Left kidney (tissue), 2 donors: Measurements from ENCODE around the gene KRT72. TPM values are rescaled to one million over a fixed set of nuclear protein-coding genes. Genes with fewer than 3 reads are reported as not detected.
A peak's percentile ranks its signal among the peaks of the same experiment; 100 is the strongest.
"Not testable (repeated sequence)": the region's sequence is repeated elsewhere in the genome, so short reads cannot be mapped to it uniquely, and the experiment has no call there.

Experiments
- DNase-seq: peaks from one replicate; pipeline ENCODE4 v3.0.0-alpha.2; 2013
- polyA plus RNA-seq: library from polyadenylated mRNA; unstranded; fragments of 120-200 nt; gene quantifications from one replicate; pipeline ENCODE4 v1.2.1, GENCODE V29; 2013; ENCODE audit not compliant: insufficient read length

KRT72 gene
- polyA plus RNA-seq, 1 donor, result not detected

GRCh38 chr12:52606581-52607218, 5.4 kb upstream of the KRT72 start:
- DNase-seq, result no peak

DNA sequence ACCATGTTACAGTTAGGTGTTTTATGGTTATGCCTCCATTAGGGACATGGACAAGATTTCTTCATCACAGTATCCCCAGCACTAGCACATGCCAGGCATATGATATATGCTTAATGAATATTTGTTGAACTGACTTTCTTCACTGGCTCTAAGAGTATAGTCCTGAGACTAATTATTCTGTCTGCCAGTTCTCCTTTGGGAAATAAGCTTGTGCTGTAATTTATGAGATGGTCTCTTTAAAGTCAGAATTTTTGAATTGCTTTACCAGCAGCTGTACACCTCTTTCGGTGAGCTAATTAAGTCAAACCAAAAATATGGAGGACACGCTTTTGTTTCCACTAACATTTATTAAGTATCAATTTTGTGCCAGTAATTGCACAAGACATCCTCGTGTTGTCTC, 4.8 kb upstream of the KRT72 start:
- DNase-seq, result no peak

DNA sequence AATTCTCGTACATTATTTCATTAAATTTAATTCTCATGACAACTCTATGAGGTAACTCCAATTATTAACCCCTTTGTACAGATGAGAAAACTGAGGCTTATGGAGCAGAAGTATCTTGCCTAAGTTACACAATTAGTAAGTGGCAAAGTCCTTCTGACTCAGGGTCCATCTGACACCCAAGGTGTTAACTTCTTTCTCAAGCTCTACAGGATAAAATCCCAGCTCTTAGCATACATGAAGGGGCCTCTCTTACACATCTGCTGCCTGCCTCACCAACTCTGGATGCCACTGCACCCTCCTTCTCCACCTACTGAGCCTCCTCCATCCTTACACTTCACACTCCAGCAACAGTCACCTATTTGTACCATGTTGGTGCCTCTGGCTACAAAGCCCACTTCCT, 4.3 kb upstream of the KRT72 start:
- no peak for DNase-seq

DNA sequence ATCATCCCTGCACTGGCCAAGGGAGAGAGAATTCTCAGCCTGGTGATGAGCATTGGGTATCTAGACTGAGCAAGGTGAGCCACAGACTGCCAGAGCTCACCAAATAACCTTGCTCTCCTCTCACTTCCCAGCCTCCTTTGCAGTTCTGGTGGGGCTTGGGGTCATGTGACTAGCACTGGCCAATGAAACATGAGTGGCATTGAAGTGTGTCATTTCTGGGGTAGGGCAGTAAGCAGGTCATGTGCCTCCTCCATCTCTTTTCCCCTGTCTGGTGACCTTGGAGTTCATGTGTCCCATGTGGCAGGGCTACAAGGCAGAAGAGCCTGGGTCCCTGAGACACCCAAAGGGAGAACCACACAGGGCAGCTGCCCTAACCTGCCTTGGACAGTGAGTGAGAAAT, 3.6 kb upstream of the KRT72 start:
- DNase-seq, result no peak

GRCh38 chr12:52603314-52603713, 2.1 kb upstream of the KRT72 start:
- DNase-seq, result no peak

- DNase-seq, result no peak
Observed at GRCh38 chr12:52602552-52602951, 1.3 kb upstream of the KRT72 start.

DNA sequence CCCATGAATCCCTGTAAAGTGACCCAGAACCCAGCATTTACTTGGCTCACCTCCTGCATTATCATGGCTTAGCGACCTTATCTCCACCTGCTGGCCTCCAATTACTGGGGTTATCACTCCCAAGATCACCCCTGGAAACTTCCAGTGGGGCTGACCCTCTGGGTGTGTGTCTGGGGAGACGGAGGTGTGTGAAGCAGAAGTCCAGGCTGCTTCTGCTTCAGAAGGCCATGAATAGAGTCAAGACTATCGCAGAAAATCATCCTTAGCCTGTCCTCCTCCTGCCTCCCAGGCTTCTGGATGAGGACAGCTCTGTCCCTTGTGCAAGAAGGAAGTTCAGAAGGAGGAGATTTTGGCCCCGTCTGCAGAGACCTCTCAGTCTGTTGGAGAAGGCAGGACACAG, 408 bp upstream of the KRT72 start:
- no peak for DNase-seq

DNA sequence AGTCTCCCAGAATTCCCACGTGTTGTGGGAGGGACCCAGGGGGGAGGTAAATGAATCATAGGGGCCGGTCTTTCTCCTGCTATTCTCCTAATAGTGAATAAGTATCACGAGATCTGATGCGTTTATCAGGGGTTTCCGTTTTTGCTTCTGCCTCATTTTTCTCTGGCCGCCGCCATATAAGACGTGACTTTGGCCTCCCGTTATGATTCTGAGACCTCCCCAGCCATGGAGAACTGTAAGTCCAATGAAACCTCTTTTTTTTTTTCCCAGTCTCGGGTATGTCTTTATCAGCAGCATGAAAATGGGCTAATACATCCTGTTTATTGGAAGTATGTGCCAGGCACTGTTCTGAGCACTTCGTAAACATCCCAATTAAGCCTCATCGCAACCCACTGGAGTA, 788 bp downstream of the KRT72 start:
- no peak for DNase-seq

- DNase-seq, result no peak
Observed at GRCh38 chr12:52600071-52600470, 1.2 kb downstream of the KRT72 start.

DNA sequence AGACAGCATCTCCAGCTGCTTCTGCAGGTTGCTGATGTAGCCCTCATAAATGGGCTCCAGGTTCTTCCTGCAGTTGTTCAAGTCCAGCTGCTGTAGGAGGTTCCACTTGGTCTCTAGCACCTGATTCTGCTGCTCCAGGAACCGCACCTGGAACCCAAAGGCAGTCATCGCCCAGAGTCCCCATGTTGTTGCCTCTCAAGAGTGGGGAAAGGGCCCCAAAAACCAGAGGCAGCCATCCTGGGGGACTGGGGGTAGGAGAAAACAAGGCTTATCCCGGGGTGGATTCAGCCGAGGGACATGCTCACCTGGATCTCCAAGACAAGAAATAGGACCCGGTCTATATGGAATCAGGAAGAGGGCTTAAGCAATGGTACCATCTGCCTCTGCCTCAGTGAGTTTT, 2.3 kb downstream of the KRT72 start:
- DNase-seq, result no peak

GRCh38 chr12:52594237-52594636, 7.0 kb downstream of the KRT72 start:
- DNase-seq, result not testable (repeated sequence)

DNA sequence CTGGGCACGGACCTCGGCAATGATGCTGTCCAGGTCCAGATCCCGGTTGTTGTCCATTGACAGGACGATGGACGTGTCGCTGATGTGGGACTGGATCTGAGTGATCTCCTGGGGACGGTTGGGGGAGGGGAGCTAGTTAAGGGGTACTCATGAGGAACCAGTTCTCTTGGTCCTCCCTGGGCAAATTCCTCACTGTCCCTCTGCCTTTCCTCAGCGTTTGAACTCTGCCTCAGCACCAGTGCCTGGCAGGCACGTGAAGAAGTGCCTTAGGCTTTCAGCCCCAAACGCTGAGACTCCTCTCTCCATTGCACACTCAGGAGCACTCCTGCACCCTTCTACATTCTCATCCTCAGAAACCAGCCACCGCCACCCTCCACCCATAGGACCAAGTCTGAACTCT, 9.7 kb downstream of the KRT72 start:
- no peak for DNase-seq

DNA sequence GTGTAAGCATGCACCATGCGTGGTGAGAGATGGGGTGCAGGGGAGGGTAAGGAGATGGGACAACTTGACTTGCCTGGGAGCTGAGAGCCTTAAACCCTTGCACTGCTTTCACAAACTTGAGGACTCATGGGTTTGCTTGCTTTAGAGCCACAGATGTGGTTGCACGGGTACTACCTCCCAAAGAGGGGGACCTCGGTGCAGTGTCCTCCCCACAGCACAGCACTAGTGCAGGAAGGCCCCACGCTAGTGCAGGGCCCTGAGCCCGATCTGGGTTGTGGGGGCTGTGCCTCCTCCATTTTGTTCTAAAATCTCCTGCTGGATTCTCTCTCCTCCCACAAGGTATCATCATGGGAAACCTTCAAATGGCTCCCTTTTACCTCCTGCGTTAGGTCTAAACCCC, 11.2 kb downstream of the KRT72 start:
- DNase-seq, result no peak

- DNase-seq, result no peak
Observed at GRCh38 chr12:52587563-52587962, 13.7 kb downstream of the KRT72 start.

DNA sequence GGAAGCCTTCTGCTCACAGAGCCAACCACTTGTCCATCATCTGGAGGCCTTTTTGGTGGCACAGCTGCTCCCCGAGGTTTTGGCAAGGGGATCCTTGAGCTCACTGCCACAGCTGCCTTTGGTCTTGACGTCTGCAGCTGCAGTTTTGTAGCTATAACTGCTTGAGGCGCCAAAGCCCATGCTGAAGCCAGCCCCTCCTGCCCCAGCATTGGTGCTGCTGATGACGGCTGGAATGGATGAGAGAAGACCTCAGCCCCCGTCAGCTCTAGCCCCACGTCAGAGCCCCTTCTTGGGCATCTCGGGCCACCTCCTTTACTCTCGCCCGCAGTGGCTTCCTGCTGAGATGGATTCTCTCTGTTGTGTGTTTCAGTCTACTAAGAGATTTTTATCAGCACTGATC, 15.3 kb downstream of the KRT72 start:
- no peak for DNase-seq

- DNase-seq, result no peak
Observed at GRCh38 chr12:52585066-52585465, 16.2 kb downstream of the KRT72 start.

- DNase-seq, result no peak
Observed at GRCh38 chr12:52584156-52584682, 17.0 kb downstream of the KRT72 start.

DNA sequence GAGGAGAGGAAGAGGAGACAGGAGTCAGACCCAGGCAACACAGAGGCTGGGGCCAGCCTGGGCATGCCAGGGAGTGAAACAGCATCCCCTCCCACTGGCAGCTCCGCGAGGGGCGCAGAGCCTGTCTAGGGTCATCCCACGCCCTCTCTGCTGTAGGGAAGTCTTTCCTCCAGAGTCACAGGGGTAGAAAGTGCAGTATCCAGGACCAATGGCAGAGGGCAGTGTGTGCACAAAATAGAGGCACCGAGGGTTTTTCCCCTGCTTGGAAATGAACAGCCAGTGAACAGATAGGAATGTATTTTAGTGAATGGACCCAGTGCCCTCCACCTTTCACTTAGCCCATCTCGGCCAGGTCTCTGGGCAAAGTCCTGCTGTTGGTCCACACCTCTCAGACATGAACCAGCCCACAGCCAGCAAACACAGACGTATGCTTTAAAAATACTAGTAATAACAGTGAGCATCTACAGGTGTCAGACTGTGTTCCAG, 18.2 kb downstream of the KRT72 start:
- DNase-seq, result peak; percentile 53

GRCh38 chr12:52582486-52582885, 18.8 kb downstream of the KRT72 start:
- no peak for DNase-seq

- no peak for DNase-seq
Observed at GRCh38 chr12:52581481-52581880, 19.8 kb downstream of the KRT72 start.

GRCh38 chr12:52581066-52581465, 20.2 kb downstream of the KRT72 start:
- DNase-seq, result no peak

DNA sequence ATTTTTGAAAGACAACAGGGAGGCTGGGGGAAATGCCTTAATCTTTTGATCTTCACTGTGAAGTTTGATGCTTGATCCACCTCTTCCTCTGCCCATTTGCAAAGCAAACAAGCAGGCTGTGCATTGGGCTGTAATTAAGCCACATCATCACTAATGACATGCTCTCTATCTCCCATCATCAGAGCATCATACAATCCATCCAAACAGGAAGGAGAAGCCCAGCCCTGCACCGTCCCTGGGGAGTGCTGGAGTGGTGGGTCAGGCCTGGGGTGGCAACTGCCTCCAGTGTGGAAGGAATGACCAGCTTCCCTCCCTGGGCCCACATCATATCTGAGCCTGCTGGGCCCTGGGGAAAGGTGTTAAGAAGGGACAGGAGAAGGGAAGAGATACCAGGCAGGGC, 20.8 kb downstream of the KRT72 start:
- DNase-seq, result no peak

DNA sequence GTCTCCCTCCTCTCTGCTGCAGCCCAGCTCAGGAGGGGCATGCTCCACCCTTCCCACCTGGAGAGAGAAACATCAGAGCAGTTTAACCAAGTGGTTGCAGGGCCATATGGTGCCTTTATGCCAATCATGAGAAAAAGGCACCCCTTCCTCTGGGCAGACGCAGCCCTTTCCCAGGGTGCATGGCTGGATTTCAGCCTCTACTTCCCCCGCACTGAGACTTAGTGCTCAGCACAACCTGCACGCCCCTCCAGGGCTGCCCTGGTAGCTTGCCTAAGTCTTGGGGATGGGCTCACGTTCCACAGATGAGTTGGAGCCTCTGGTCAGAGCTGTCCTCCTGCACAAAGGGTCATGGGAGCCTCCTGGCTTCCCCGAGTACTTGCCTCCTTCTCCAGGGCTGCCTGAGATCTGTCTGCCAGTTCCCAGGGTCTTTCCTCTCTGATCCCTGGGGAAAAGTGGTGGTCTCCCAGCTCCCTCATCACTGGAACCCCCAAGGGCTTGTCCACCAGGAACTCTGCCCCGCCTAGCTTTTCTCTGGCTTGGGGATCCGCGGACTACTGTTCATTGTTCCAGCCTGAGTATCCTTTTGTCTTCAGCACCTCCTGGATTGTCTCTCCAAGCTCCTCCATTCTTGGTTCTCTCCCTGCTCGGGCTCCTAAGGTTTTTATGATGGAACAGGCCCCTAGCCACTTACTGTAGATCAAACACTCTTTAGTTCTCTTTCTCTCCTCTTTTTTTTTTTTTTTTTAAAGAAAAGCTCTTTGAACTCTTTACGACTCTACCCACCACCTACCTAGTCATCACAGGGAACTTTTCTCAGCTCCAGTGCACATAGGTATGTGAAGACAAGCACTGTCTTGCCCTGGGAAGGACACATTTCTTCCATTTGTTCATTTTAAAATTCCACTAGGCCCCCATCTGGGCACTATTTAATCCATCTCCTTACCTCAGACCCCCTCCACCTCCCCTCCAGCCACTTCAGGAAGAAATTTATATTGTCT, 21.5 kb downstream of the KRT72 start:
- DNase-seq, result no peak
